GM21576 (cell line): ENCODE measurements around the gene SMIM14.
"Not testable (repeated sequence)": the region's sequence is repeated elsewhere in the genome, so short reads cannot be mapped to it uniquely, and the experiment has no call there.

Source experiments
- ATAC-seq: cut with Tn5 transposase; IDR thresholded peaks from one replicate; pipeline ENCODE4 v1.9.1; 2021; ENCODE audit warnings: mild to moderate bottlenecking, moderate library complexity; ENCODE audit not compliant: unreplicated experiment

SMIM14 gene

DNA sequence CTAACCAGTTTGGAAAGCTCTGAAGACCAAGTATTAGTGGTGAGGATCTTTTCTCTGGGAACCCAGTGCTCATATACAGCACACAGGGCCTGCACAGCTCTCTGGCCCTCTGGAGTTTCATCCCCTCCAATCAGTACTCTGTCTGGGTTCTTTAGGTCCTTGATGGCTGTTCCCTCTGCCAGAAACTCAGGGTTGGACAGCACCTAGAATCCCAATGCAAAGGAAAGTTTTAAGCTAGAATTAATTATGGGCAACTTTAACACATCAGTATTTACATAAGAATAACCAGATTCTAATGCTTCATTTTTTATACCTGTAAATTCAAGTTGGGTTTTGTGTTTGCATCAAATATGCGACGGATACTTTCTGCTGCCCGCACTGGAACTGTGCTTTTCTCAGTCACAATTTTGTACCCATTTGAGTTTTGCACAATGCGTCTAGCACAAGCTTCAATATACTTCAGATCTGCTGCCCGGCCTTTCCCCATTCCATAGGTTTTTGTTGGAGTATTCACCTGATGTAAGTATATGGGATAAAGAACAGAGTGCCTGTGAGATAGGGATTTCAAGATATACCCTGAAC is 128.2 kb downstream of the SMIM14 start:
- no peak for ATAC-seq

DNA sequence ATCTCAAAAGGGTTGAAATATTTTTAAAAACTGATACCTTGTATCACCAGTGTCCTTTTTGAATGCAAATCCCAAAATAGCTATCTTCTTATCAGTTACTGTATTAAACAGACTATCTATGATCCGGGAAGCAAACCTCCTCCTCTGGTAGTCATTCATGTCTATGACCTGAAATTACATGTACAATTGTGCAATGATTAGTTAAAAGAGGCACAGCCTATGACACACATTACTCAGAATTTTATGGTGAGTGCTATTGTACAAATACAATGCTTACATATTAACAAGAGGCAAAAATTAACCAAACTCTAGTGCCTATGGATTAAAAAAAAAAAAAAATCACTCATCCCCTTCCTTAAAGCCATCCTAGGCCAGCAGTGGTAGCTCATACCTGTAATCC is 133.1 kb downstream of the SMIM14 start:
- ATAC-seq, result no peak

DNA sequence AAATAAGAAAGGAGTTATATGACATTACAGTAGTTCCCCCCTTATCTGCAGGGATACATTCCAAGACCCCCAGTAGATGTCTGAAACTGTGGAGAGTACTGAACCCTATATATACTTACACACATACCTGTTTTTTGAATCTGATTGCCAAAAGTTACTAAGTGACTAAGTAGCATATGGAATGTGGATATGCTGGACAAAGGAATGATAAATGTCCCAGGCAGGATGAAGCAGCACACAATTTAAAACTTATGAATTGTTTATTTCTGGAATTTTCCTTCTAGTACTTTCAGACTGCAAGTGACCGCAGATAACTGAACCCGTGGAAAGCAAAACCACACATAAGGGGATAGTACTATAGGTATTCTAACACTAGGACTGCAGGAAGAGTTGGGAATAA is 134.1 kb downstream of the SMIM14 start:
- ATAC-seq, result no peak

DNA sequence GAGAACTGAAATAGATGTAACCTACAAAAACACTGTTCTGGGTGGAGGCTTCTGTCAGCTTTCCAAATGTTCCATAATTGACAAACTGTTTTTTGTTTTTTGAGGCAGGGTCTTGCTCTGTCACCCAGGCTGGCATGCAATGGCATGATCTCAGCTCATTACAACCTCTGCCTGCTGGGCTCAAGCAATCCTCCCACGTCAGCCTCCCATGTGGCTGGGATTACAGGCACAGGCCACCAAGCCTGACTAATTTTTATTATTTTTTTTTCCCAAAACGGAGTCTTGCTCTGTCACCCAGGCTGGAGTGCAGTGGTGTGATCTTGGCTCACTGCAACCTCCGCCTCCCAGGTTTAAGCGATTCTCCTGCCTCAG is 136.0 kb downstream of the SMIM14 start:
- ATAC-seq, result not testable (repeated sequence)

DNA sequence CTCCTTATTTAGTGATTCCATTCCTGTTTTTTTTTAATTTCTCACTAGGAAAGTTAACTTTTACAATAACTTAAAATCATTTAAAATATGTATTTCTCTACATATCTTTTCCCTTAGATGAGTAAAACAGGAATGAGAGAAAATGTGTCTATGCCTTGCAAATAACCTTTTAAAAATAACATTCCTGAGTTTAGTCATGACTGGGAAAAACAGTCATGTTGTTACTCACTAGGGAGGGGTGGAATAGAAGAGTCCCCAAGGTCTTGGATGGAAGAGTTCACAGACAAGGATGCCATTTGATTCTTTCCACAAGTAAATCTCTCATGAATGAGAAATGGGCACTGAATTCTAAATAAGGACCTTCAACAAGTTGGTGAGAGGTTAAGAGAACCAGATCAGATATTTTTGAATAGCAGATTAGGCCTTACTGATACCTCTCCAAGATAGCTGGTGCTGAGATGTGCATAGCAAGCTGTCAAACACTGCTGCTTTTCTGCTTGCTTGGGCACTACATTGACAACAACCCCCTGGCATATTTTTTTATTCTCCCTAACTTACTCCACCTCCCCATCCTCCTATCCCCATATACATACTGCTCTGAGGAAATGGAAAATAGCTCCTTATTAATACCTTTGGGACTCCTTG is 136.5 kb downstream of the SMIM14 start:
- no peak for ATAC-seq

DNA sequence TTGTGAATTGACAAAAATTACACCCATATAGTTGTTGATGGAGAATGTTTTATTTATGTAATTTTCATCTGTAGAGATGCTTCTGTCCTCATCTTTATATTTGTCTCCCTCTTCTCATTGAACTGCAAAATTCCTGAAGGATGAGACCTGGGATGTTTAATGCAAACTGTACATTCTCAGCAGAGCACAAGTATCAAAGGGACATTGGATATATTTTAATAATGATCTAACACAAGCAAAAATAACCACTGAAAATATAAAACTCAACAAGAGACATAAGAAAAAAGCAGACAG is 140.0 kb downstream of the SMIM14 start:
- no peak for ATAC-seq

DNA sequence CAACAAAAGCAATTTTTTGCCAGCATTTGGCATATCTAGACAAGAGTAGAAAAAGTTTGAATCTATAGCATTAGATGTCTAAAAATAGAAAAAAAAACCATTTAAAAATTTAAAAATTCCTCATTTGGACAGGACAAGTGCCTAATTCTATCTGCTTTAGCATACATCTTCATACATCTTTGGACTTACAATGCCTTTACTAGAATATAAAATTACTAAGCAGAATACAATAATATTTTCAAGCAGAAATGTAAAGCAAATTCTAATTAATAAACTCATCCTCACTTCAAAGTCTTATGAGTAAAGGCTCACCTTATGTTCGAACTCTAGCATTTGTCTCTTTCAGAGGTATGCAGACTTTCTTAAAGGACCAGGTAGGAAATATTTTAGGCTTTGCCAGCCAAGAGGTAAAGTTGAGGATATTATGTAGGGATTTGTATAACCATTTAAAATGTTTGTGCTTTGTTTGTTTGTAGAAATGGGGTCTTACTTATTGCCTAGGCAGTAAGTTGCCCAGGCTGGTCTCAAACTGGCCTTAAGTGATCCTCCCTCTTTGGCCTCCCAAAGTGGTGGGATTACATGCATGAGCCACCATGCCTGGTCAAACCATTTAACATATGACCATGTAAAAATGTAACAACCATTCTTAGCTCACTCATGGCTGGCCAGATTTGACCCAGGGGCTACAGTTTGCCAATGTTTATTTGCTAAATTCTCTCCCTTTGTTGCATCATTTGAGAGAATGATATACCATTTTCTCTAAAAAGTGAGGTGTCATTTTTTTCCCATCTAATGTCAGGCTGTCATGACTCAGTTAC is 140.5 kb downstream of the SMIM14 start:
- no peak for ATAC-seq
